ENCODE data around the gene BRAP. TPM values are rescaled to one million over a fixed set of nuclear protein-coding genes. Genes with fewer than 3 reads are reported as not detected.

The BRAP gene
- total RNA-seq, 4 donors from 2014 or later = 10.8 to 17.3 (median 15.9) TPM

GRCh38 chr12:111672822-111673381 lies 12.9 kb downstream of the BRAP start:
- WGBS, 2 donors (ENCODE audit: low coverage in 1 of 2) = 86% methylated on average over 10 of the region's 10 CpGs; no CpG with 5 or more reads in 1 of the 2 donors
- DNase-seq = no peak
- H3K9me3 ChIP-seq = no peaks in the 10 kb centered on the region
- intact Hi-C loops (cut with DNase I; ENCODE audit: low total_unique reads) = no loop called here
- H3K4me1 ChIP-seq = no peaks in the 10 kb centered on the region
- no peak overlapping the region for H3K4me3 ChIP-seq
- no peak for TF ChIP-seq POLR2AphosphoS5 (IDR thresholded peaks at IDR 0.05)
- TF ChIP-seq CTCF (IDR thresholded peaks at IDR 0.05) = no peak
- no peak for TF ChIP-seq EP300 (IDR thresholded peaks at IDR 0.05; ENCODE audit: low read depth)
- TF ChIP-seq POLR2A (IDR thresholded peaks at IDR 0.05) = no peak
- no peak overlapping the region for H3K27ac ChIP-seq
- peaks cover 0 to 59% (median 29%) of the 10 kb centered on the region in 4 donors for H3K36me3 ChIP-seq
- no peaks in the 10 kb centered on the region for H3K27me3 ChIP-seq
- in situ Hi-C loops (cut with MboI; ENCODE audit: low pct_ligation_motif_present in 1 of 4, low pct_unique_long_range_greater_than_20kb in 1 of 4, low sequenced_read_pairs in 3 of 4) = loop anchor here in 1 of 4 donors (25.0 kb wide), 1 partner anchor 286 kb away; no protein-coding TSS in a partner anchor

GRCh38 chr12:111664961-111665865 lies 20.5 kb downstream of the BRAP start:
- no peak for DNase-seq
- Histone ChIP-seq H3K4me1 (no peaks in the 10 kb centered on the region), H3K36me3 (peaks cover 0 to 66% (median 24%) of the 10 kb centered on the region in 4 donors), H3K4me3 (no peak overlapping the region), H3K27me3 (no peaks in the 10 kb centered on the region), H3K27ac (no peak overlapping the region), H3K9me3 (no peaks in the 10 kb centered on the region)
- 67 to 75% methylated on average over 4 to 11 of the region's 11 CpGs for WGBS, 2 donors (ENCODE audit: low coverage in 1 of 2)
- TF ChIP-seq EP300 (IDR thresholded peaks at IDR 0.05; ENCODE audit: low read depth) (no peak), POLR2A (IDR thresholded peaks at IDR 0.05) (no peak), POLR2AphosphoS5 (IDR thresholded peaks at IDR 0.05) (no peak), CTCF (IDR thresholded peaks at IDR 0.05) (no peak)
- in situ Hi-C loops (cut with MboI; ENCODE audit: low pct_ligation_motif_present in 1 of 4, low pct_unique_long_range_greater_than_20kb in 1 of 4, low sequenced_read_pairs in 3 of 4) (loop anchor here in 1 of 4 donors (25.0 kb wide), 1 partner anchor 278 kb away; no protein-coding TSS in a partner anchor), intact Hi-C loops (cut with DNase I; ENCODE audit: low total_unique reads) (no loop called here)

- H3K4me3 ChIP-seq = no peak overlapping the region
- WGBS, 2 donors (ENCODE audit: low coverage in 1 of 2) = 68 to 92% methylated on average over 2 to 5 of the region's 5 CpGs
- H3K27ac ChIP-seq = no peak overlapping the region
- TF ChIP-seq POLR2AphosphoS5 (IDR thresholded peaks at IDR 0.05) (no peak), EP300 (IDR thresholded peaks at IDR 0.05; ENCODE audit: low read depth) (no peak), CTCF (IDR thresholded peaks at IDR 0.05) (no peak), POLR2A (IDR thresholded peaks at IDR 0.05) (no peak)
- in situ Hi-C loops (cut with MboI; ENCODE audit: low pct_ligation_motif_present in 1 of 4, low pct_unique_long_range_greater_than_20kb in 1 of 4, low sequenced_read_pairs in 3 of 4) (loop anchor here in 1 of 4 donors (25.0 kb wide), 1 partner anchor 277 kb away; no protein-coding TSS in a partner anchor), intact Hi-C loops (cut with DNase I; ENCODE audit: low total_unique reads) (no loop called here)
- H3K36me3 ChIP-seq = peaks cover 0 to 66% (median 22%) of the 10 kb centered on the region in 4 donors
- H3K4me1 ChIP-seq = no peaks in the 10 kb centered on the region
- no peaks in the 10 kb centered on the region for H3K27me3 ChIP-seq
- DNase-seq = no peak
- H3K9me3 ChIP-seq = no peaks in the 10 kb centered on the region
These were observed 21.3 kb downstream of the BRAP start for GRCh38 chr12:111664499-111664898.

GRCh38 chr12:111656016-111656415 lies 29.7 kb downstream of the BRAP start:
- in situ Hi-C loops (cut with MboI; ENCODE audit: low pct_ligation_motif_present in 1 of 4, low pct_unique_long_range_greater_than_20kb in 1 of 4, low sequenced_read_pairs in 3 of 4) = loop anchor here in 1 of 4 donors (25.0 kb wide), 1 partner anchor 269 kb away; no protein-coding TSS in a partner anchor
- intact Hi-C loops (cut with DNase I; ENCODE audit: low total_unique reads) = no loop called here
- TF ChIP-seq EP300 (IDR thresholded peaks at IDR 0.05; ENCODE audit: low read depth) = no peak
- no peak for TF ChIP-seq POLR2AphosphoS5 (IDR thresholded peaks at IDR 0.05)
- no peak for TF ChIP-seq POLR2A (IDR thresholded peaks at IDR 0.05)
- no peak for TF ChIP-seq CTCF (IDR thresholded peaks at IDR 0.05)
- WGBS, 2 donors (ENCODE audit: low coverage in 1 of 2) = 97 to 98% methylated on average over 4 of the region's 4 CpGs
- no peak for DNase-seq
- H3K36me3 ChIP-seq = peaks cover 0 to 82% (median 36%) of the 10 kb centered on the region in 4 donors
- H3K9me3 ChIP-seq = no peaks in the 10 kb centered on the region
- no peaks in the 10 kb centered on the region for H3K4me1 ChIP-seq
- H3K4me3 ChIP-seq = no peak overlapping the region
- H3K27ac ChIP-seq = no peak overlapping the region
- H3K27me3 ChIP-seq = no peaks in the 10 kb centered on the region

All from transverse colon (tissue), 4 donors.